HEK293 (cell line): ENCODE results near the gene C11orf91.

Experiments used
- CTCF ChIA-PET: fragments of 350-600 bp; formaldehyde crosslinking; extraction: SDS; loops from one replicate; lab custom pipeline; 2021; ENCODE audit warnings: antibody characterized with exemption; lab: Yijun Ruan, JAX
- POLR2A ChIA-PET: fragments of 300-600 bp; formaldehyde crosslinking; extraction: SDS; loops from one replicate; lab custom pipeline; 2020; ENCODE audit warnings: antibody characterized with exemption, inconsistent platforms; lab: Yijun Ruan, JAX
- H3K27ac ChIP-seq: fragments of 200-500 bp; sonication (Bioruptor generic); 2 replicates; pipeline ENCODE4 v1.5.1; 2014; ENCODE audit warnings: low read depth, low read length, control low read depth, inconsistent platforms; ENCODE audit errors: extremely low read depth
- H3K36me3 ChIP-seq, 2 experiments: fragments of 200-500 bp in 1 of 2; sonication (Bioruptor generic) in 1 of 2; 1 replicate in 1 of 2; 2 replicates in 1 of 2; pipeline ENCODE4 v1.5.1; 2014 to 2017; ENCODE audit warnings: inconsistent platforms in 2 of 2, low read length in 2 of 2; ENCODE audit not compliant: control insufficient read depth in 2 of 2, insufficient read depth in 1 of 2
- H3K4me1 ChIP-seq: fragments of 200-500 bp; sonication (Bioruptor generic); 2 replicates; pipeline ENCODE4 v1.5.1; 2014; ENCODE audit warnings: mild to moderate bottlenecking, low read length, inconsistent platforms; ENCODE audit not compliant: control insufficient read depth, insufficient read depth
- H3K4me3 ChIP-seq: 2 replicates; pipeline ENCODE4 v1.5.1; 2011; ENCODE audit warnings: low read depth, mild to moderate bottlenecking, control low read depth, low read length, moderate library complexity
- H3K9me3 ChIP-seq: fragments of 200-500 bp; sonication (Bioruptor generic); 2 replicates; pipeline ENCODE4 v1.5.1; 2014; ENCODE audit warnings: low read depth, low read length, inconsistent platforms; ENCODE audit not compliant: control insufficient read depth, insufficient read depth
- GLI4 ChIP-seq: fragments of 450-650 bp; formaldehyde crosslinking; IDR thresholded peaks from 2 replicates; pipeline ENCODE4 v1.5.1; 2016; ENCODE audit warnings: missing biosample characterization, missing genetic modification characterization
- KLF17 ChIP-seq: fragments of 450-650 bp; formaldehyde crosslinking; IDR thresholded peaks from 2 replicates; pipeline ENCODE4 v1.5.1; 2016; ENCODE audit warnings: missing biosample characterization, missing genetic modification characterization
- PATZ1 ChIP-seq: fragments of 450-650 bp; formaldehyde crosslinking; IDR thresholded peaks from 2 replicates; pipeline ENCODE4 v1.5.1; 2016; ENCODE audit warnings: missing biosample characterization, missing genetic modification characterization
- PRDM10 ChIP-seq: fragments of 450-650 bp; formaldehyde crosslinking; IDR thresholded peaks from 2 replicates; pipeline ENCODE4 v1.5.1; 2016; ENCODE audit warnings: missing biosample characterization, missing genetic modification characterization
- SP3 ChIP-seq: fragments of 450-650 bp; formaldehyde crosslinking; IDR thresholded peaks from 2 replicates; pipeline ENCODE4 v1.5.1; 2016; ENCODE audit warnings: missing biosample characterization, missing genetic modification characterization
- TCF7L2 ChIP-seq: IDR thresholded peaks from 2 replicates; pipeline ENCODE4 v1.6.1; 2011; ENCODE audit warnings: low read depth, mild to moderate bottlenecking, inconsistent platforms, low read length, moderate library complexity, borderline replicate concordance
- TRIM28 ChIP-seq: IDR thresholded peaks from 2 replicates; pipeline ENCODE4 v1.6.1; 2011; ENCODE audit warnings: low read length, control low read depth, borderline replicate concordance
- ZBTB6 ChIP-seq: fragments of 450-650 bp; formaldehyde crosslinking; IDR thresholded peaks from 2 replicates; pipeline ENCODE4 v1.5.1; 2017; ENCODE audit warnings: missing biosample characterization, missing genetic modification characterization
- ZFP37 ChIP-seq: fragments of 450-650 bp; formaldehyde crosslinking; IDR thresholded peaks from 2 replicates; pipeline ENCODE4 v1.5.1; 2016; ENCODE audit warnings: missing biosample characterization, missing genetic modification characterization
- ZNF148 ChIP-seq: fragments of 450-650 bp; formaldehyde crosslinking; IDR thresholded peaks from 2 replicates; pipeline ENCODE4 v1.5.0; 2017; ENCODE audit warnings: missing biosample characterization, missing genetic modification characterization, borderline replicate concordance
- ZNF184 ChIP-seq: fragments of 450-650 bp; IDR thresholded peaks from 2 replicates; pipeline ENCODE4 v1.5.1; 2018; ENCODE audit warnings: missing biosample characterization, mild to moderate bottlenecking, missing genetic modification characterization
- ZNF202 ChIP-seq: fragments of 450-650 bp; formaldehyde crosslinking; IDR thresholded peaks from 2 replicates; pipeline ENCODE4 v1.5.1; 2016; ENCODE audit warnings: missing biosample characterization, missing genetic modification characterization, borderline replicate concordance
- ZNF223 ChIP-seq: fragments of 450-650 bp; formaldehyde crosslinking; IDR thresholded peaks from 2 replicates; pipeline ENCODE4 v1.5.1; 2016; ENCODE audit warnings: missing biosample characterization, missing genetic modification characterization
- ZNF239 ChIP-seq: fragments of 450-650 bp; formaldehyde crosslinking; IDR thresholded peaks from 2 replicates; pipeline ENCODE4 v1.5.1; 2016; ENCODE audit warnings: missing biosample characterization, missing genetic modification characterization
- ZNF292 ChIP-seq: fragments of 450-650 bp; formaldehyde crosslinking; IDR thresholded peaks from 2 replicates; pipeline ENCODE4 v1.5.1; 2016; ENCODE audit warnings: low read depth, missing biosample characterization, missing genetic modification characterization, borderline replicate concordance
- ZNF302 ChIP-seq: fragments of 450-650 bp; formaldehyde crosslinking; IDR thresholded peaks from 2 replicates; pipeline ENCODE4 v1.5.1; 2016; ENCODE audit warnings: missing biosample characterization, missing genetic modification characterization, low read depth
- ZNF341 ChIP-seq: fragments of 450-650 bp; formaldehyde crosslinking; IDR thresholded peaks from 2 replicates; pipeline ENCODE4; 2016; ENCODE audit warnings: low read depth, missing biosample characterization, missing genetic modification characterization
- ZNF366 ChIP-seq: fragments of 450-650 bp; formaldehyde crosslinking; conservative IDR thresholded peaks from 2 replicates; pipeline ENCODE4 v1.5.1; 2016; ENCODE audit warnings: missing biosample characterization, missing genetic modification characterization
- ZNF580 ChIP-seq: fragments of 450-650 bp; formaldehyde crosslinking; IDR thresholded peaks from 2 replicates; pipeline ENCODE4 v1.5.1; 2016; ENCODE audit warnings: missing biosample characterization, missing genetic modification characterization
- ZNF654 ChIP-seq: fragments of 450-650 bp; formaldehyde crosslinking; IDR thresholded peaks from 2 replicates; pipeline ENCODE4 v1.5.1; 2016; ENCODE audit warnings: low read depth, missing biosample characterization, missing genetic modification characterization
- ZNF830 ChIP-seq: fragments of 450-650 bp; IDR thresholded peaks from 2 replicates; pipeline ENCODE4 v1.5.0; 2018; ENCODE audit warnings: missing biosample characterization, missing genetic modification characterization, low read depth, mild to moderate bottlenecking, moderate library complexity

C11orf91 gene

GRCh38 chr11:33672273-33672672 is 28.4 kb downstream of the C11orf91 start (continued):
- TF ChIP-seq ZNF239 (tag by site-specific recombination) (no peak), ZNF302 (tag by site-specific recombination) (no peak), ZNF223 (tag by site-specific recombination) (no peak), TRIM28 (no peak)

- Histone ChIP-seq H3K4me3 (no peak overlapping the region), H3K4me1 (no peaks in the 10 kb centered on the region), H3K9me3 (no peaks in the 10 kb centered on the region), H3K27ac (no peak overlapping the region), H3K36me3 (no peaks in the 10 kb centered on the region)
- no peak for TF ChIP-seq ZNF341 (tag by site-specific recombination)
- TF ChIP-seq ZNF184: no peak
- no peak for TF ChIP-seq ZNF202 (tag by site-specific recombination)
- TF ChIP-seq ZNF830 (tag by site-specific recombination): no peak
- TF ChIP-seq SP3 (tag by site-specific recombination): no peak
- no peak for TF ChIP-seq ZNF292 (tag by site-specific recombination)
- ChIA-PET CTCF (interaction anchor here (0.7 to 1.2 kb wide), 3 partner anchors 15 to 381 kb away, joined by 3 to 4 read pairs (median 3); no protein-coding TSS in a partner anchor), POLR2A (no interaction called here)
Observed at GRCh38 chr11:33670250-33671011, 30.2 kb downstream of the C11orf91 start.

GRCh38 chr11:33669598-33670249 is 30.9 kb downstream of the C11orf91 start:
- Histone ChIP-seq H3K27ac (no peak overlapping the region), H3K4me3 (no peak overlapping the region), H3K4me1 (no peaks in the 10 kb centered on the region), H3K9me3 (no peaks in the 10 kb centered on the region), H3K36me3 (no peaks in the 10 kb centered on the region)
- ChIA-PET CTCF (interaction anchor here (0.7 to 1.2 kb wide), 2 partner anchors 16 to 18 kb away, joined by 3 read pairs; no protein-coding TSS in a partner anchor), POLR2A (no interaction called here)
- TF ChIP-seq ZNF654 (tag by site-specific recombination): no peak
- no peak for TF ChIP-seq TCF7L2
- no peak for TF ChIP-seq ZNF366 (tag by site-specific recombination)
- TF ChIP-seq ZBTB6 (tag by site-specific recombination): no peak
- no peak for TF ChIP-seq ZNF580 (tag by site-specific recombination)
- no peak for TF ChIP-seq KLF17 (tag by site-specific recombination)
- no peak for TF ChIP-seq GLI4 (tag by site-specific recombination)
- TF ChIP-seq ZNF148 (tag by site-specific recombination): no peak
- TF ChIP-seq PATZ1: no peak
- TF ChIP-seq PRDM10 (tag by site-specific recombination): no peak
- TF ChIP-seq ZFP37 (tag by site-specific recombination): no peak
